Measurements from ENCODE around the gene DTX1. TPM values are rescaled to one million over a fixed set of nuclear protein-coding genes. Genes with fewer than 3 reads are reported as not detected.

Gene DTX1
- total RNA-seq, 1 experiment from 2014 or later = 3.0 TPM

DNA sequence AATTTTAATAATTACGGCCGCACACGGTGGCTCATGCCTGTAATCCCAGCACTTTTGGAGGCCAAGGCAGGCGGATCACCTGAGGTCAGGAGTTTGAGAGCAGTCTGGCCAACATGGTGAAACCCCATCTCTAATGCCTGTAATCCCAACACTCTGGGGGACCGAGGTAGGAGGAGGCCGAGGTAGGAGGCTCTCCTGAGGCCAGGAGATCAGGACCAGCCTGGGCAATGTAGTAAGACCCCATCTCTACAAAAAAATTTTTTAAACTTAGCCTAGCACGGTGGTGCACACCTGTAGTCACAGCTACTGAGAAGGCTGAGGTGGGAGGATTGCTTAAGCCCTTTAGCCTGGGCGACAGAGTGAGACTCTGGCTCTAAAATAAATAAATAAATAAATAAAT, 87.4 kb downstream of the DTX1 start:
- H3T11ph ChIP-seq (ENCODE audit: low read length) = no peak overlapping the region
- H3K9me3 Mint-ChIP-seq = peaks cover 6% of the 10 kb centered on the region in 2 experiments; a peak in 4 of 5 replicates

More for the DNA sequence above, 87.4 kb downstream of the DTX1 start:
- Histone ChIP-seq H3K9ac (ENCODE audit: extremely low read depth, insufficient read length, low read length) (no peak overlapping the region), H4K20me1 (ENCODE audit: control insufficient read depth, insufficient read depth, insufficient read length) (no peaks in the 10 kb centered on the region), H4K91ac (ENCODE audit: insufficient read length, low read depth, low read length) (no peak overlapping the region), H3K56ac (ENCODE audit: insufficient read length, low read depth, low read length) (no peak overlapping the region), H3K23ac (ENCODE audit: insufficient read length, low read depth, low read length) (no peak overlapping the region), H2AK5ac (ENCODE audit: insufficient read length, low read length) (no peak overlapping the region), H3K14ac (ENCODE audit: insufficient read depth, low read length) (no peak overlapping the region), H3K4ac (ENCODE audit: low read depth, low read length) (no peak overlapping the region), H3K79me2 (ENCODE audit: insufficient read depth, low read length) (no peaks in the 10 kb centered on the region), H2BK20ac (ENCODE audit: low read depth, low read length, poor library complexity, severe bottlenecking) (no peak overlapping the region), H3K4me2 (ENCODE audit: insufficient read depth, insufficient read length, low read length) (no peak overlapping the region), H2BK120ac (ENCODE audit: low read depth, low read length, poor library complexity, severe bottlenecking) (no peak overlapping the region), H2BK12ac (ENCODE audit: insufficient read length, low read depth, low read length) (no peak overlapping the region), H3K27ac (ENCODE audit: insufficient read length, low read depth, low read length) (no peak overlapping the region), H2BK5ac (ENCODE audit: insufficient read length, low read length) (no peak overlapping the region), H3K23me2 (ENCODE audit: insufficient read length, low read depth, low read length, poor library complexity, severe bottlenecking) (no peaks in the 10 kb centered on the region), H3K79me1 (ENCODE audit: insufficient read depth, low read depth, low read length, poor library complexity, severe bottlenecking) (no peaks in the 10 kb centered on the region), H4K5ac (ENCODE audit: insufficient read length, low read depth, low read length) (no peak overlapping the region), H4K8ac (replicated peaks; ENCODE audit: insufficient read length, low read depth, low read length) (no peak overlapping the region), H3K27me3 (ENCODE audit: insufficient read depth, low read length) (no peaks in the 10 kb centered on the region), H3K4me1 (ENCODE audit: insufficient read depth, low read length) (peaks cover 2% of the 10 kb centered on the region; the same call in 1 of the 2 replicates), H3K18ac (ENCODE audit: insufficient read length, low read depth, low read length) (no peak overlapping the region), H3K9me3 (ENCODE audit: control insufficient read depth, low read depth, low read length) (no peaks in the 10 kb centered on the region), H2AFZ (ENCODE audit: low read length) (no peak overlapping the region), H2BK15ac (ENCODE audit: low read depth, low read length) (no peak overlapping the region)
- no CpG with 5 or more reads among the region's 8 CpGs for WGBS (ENCODE audit: extremely low coverage, insufficient read length, low lambda C conversion rate)
- DNase-seq = no peak
- Mint-ChIP-seq H3K27me3 (ENCODE audit: low read depth) (peaks cover 2% of the 10 kb centered on the region; the same call in 1 of the 2 replicates), H3K4me3 (no peak overlapping the region), H3K27ac (no peak overlapping the region), H3K4me1 (peaks cover 6 to 13% of the 10 kb centered on the region in 2 experiments; a peak in 3 of 4 replicates), H3K36me3 (ENCODE audit: insufficient read depth in 1 of 3, low read depth in 3 of 3) (no peaks in the 10 kb centered on the region; a peak in 3 of 7 replicates)
- TF ChIP-seq, protein P1, sequence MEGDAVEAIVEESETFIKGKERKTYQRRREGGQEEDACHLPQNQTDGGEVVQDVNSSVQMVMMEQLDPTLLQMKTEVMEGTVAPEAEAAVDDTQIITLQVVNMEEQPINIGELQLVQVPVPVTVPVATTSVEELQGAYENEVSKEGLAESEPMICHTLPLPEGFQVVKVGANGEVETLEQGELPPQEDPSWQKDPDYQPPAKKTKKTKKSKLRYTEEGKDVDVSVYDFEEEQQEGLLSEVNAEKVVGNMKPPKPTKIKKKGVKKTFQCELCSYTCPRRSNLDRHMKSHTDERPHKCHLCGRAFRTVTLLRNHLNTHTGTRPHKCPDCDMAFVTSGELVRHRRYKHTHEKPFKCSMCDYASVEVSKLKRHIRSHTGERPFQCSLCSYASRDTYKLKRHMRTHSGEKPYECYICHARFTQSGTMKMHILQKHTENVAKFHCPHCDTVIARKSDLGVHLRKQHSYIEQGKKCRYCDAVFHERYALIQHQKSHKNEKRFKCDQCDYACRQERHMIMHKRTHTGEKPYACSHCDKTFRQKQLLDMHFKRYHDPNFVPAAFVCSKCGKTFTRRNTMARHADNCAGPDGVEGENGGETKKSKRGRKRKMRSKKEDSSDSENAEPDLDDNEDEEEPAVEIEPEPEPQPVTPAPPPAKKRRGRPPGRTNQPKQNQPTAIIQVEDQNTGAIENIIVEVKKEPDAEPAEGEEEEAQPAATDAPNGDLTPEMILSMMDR (conservative IDR thresholded peaks at IDR 0.05) = no peak

Measured in H9 (cell line).